BJ (cell line): ENCODE data around the gene TMEM18. TPM values are rescaled to one million over a fixed set of nuclear protein-coding genes. Genes with fewer than 3 reads are reported as not detected.

Experiments
- CTCF ChIA-PET: fragments of 350-600 bp; formaldehyde crosslinking; extraction: SDS; loops from one replicate; lab custom pipeline; 2021; ENCODE audit warnings: antibody characterized with exemption, inconsistent platforms; lab: Yijun Ruan, JAX
- POLR2A ChIA-PET: fragments of 300-600 bp; sonication (Branson Sonifier 250); formaldehyde crosslinking; extraction: SDS; loops from one replicate; lab custom pipeline; 2021; ENCODE audit warnings: antibody characterized with exemption; lab: Charles Lee
- DNase-seq: peaks from one replicate; pipeline ENCODE4 v3.0.0-alpha.2; 2011; ENCODE audit warnings: low read depth
- H3K27me3 ChIP-seq: 2 replicates; pipeline ENCODE4 v1.6.0; 2011; ENCODE audit warnings: low read length; ENCODE audit not compliant: control insufficient read depth, insufficient read depth
- H3K36me3 ChIP-seq: 2 replicates; pipeline ENCODE4 v1.5.1; 2011; ENCODE audit warnings: low read length; ENCODE audit not compliant: control insufficient read depth, insufficient read depth
- H3K4me3 ChIP-seq: 2 replicates; pipeline ENCODE4 v1.5.1; 2011; ENCODE audit warnings: low read depth, mild to moderate bottlenecking, control low read depth, low read length
- CTCF ChIP-seq: IDR thresholded peaks from 2 replicates; pipeline ENCODE4 v1.5.1; 2011; ENCODE audit warnings: low read depth, mild to moderate bottlenecking, control low read depth, inconsistent platforms, low read length, moderate library complexity; ENCODE audit not compliant: insufficient read depth
- polyA plus RNA-seq: library from polyadenylated mRNA; depleted of rRNA; stranded (reverse); fragments of >200 nt; gene quantifications from 2 replicates; pipeline ENCODE4 v1.2.3, GENCODE V29; 2011

The TMEM18 gene
- polyA plus RNA-seq, 1 experiment = 17.9 TPM

- CTCF ChIA-PET = no interaction called here
- H3K4me3 ChIP-seq = no peak overlapping the region
- peaks cover 3% of the 10 kb centered on the region; the same call in 1 of the 2 replicates for H3K36me3 ChIP-seq
- no peak for DNase-seq
- no peak for TF ChIP-seq CTCF
- peaks cover 3% of the 10 kb centered on the region; the same call in 1 of the 2 replicates for H3K27me3 ChIP-seq
- POLR2A ChIA-PET = no interaction called here
These were observed 17.2 kb downstream of the TMEM18 start for GRCh38 chr2:660029-660428.

- ChIA-PET POLR2A (no interaction called here), CTCF (interaction anchor here (0.8 kb wide), 1 partner anchor 9 kb away, joined by 6 read pairs; no protein-coding TSS in a partner anchor)
- Histone ChIP-seq H3K36me3 (no peaks in the 10 kb centered on the region), H3K4me3 (no peak overlapping the region), H3K27me3 (peaks cover 3% of the 10 kb centered on the region; the same call in 1 of the 2 replicates)
- DNase-seq = no peak
- TF ChIP-seq CTCF = no peak
These were observed 18.8 kb downstream of the TMEM18 start for GRCh38 chr2:658426-658825.

GRCh38 chr2:657766-658165 lies 19.4 kb downstream of the TMEM18 start:
- ChIA-PET POLR2A (no interaction called here), CTCF (interaction anchor here (0.8 kb wide), 1 partner anchor 9 kb away, joined by 6 read pairs; no protein-coding TSS in a partner anchor)
- no peaks in the 10 kb centered on the region for H3K36me3 ChIP-seq
- no peak for DNase-seq
- TF ChIP-seq CTCF = no peak
- peaks cover 3% of the 10 kb centered on the region; the same call in 1 of the 2 replicates for H3K27me3 ChIP-seq
- no peak overlapping the region for H3K4me3 ChIP-seq

GRCh38 chr2:656676-657075 lies 20.5 kb downstream of the TMEM18 start:
- no peak for DNase-seq
- Histone ChIP-seq H3K36me3 (no peaks in the 10 kb centered on the region), H3K4me3 (no peak overlapping the region), H3K27me3 (peaks cover 3% of the 10 kb centered on the region; the same call in 1 of the 2 replicates)
- ChIA-PET CTCF (interaction anchor here (1.7 kb wide), 1 partner anchor 10 kb away, joined by 6 read pairs; no protein-coding TSS in a partner anchor), POLR2A (no interaction called here)
- no peak for TF ChIP-seq CTCF

GRCh38 chr2:655626-656025 lies 21.6 kb downstream of the TMEM18 start:
- H3K4me3 ChIP-seq = no peak overlapping the region
- TF ChIP-seq CTCF = no peak
- peaks cover under 1% of the 10 kb centered on the region for H3K27me3 ChIP-seq
- POLR2A ChIA-PET = no interaction called here
- CTCF ChIA-PET = interaction anchor here (0.5 to 1.7 kb wide), 3 partner anchors 11 to 219 kb away, joined by 3 to 6 read pairs (median 4); no protein-coding TSS in a partner anchor
- no peak for DNase-seq
- H3K36me3 ChIP-seq = no peaks in the 10 kb centered on the region
